ENCODE data around the gene DLL1.

DNA sequence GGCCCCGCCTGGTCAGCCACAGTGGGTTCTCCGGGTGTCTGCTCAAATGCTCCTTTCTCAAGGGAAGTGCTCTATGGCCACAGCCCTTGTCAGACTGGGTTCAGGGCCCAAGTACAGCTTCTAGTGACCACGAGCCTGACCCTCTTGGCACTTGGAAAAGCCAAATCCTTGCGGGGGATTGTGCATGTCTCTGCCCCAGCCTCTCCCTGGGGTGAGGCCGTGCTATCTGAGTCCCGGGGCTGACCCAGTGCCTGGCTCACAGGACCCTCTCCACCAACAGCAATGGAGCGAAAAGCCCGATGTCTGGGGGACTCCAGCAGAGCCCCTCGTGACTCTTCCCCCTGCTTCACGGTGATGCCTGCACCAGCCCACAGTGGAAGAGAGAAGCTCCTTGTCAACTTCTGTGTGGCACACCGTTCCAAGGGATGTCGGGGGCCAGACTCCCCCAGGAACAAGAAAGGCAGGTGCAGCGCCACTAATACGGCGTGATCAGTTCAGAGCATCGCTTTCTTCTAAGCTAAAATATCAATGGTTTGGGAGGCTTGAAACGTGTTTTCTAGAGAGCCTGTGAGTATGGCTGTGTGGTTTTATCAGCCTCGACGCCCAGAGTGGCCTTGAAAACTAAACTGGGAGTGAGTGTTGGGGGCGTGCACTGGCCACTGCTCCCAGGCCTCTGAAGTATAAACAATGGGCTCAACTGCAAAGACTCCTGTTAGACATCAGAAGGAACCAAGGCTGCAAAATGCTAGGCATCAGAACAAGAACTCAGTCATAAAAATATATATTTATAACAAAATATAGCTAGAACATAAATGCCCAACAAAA lies 51.9 kb downstream of the DLL1 start:
- TF ChIP-seq, protein P1, sequence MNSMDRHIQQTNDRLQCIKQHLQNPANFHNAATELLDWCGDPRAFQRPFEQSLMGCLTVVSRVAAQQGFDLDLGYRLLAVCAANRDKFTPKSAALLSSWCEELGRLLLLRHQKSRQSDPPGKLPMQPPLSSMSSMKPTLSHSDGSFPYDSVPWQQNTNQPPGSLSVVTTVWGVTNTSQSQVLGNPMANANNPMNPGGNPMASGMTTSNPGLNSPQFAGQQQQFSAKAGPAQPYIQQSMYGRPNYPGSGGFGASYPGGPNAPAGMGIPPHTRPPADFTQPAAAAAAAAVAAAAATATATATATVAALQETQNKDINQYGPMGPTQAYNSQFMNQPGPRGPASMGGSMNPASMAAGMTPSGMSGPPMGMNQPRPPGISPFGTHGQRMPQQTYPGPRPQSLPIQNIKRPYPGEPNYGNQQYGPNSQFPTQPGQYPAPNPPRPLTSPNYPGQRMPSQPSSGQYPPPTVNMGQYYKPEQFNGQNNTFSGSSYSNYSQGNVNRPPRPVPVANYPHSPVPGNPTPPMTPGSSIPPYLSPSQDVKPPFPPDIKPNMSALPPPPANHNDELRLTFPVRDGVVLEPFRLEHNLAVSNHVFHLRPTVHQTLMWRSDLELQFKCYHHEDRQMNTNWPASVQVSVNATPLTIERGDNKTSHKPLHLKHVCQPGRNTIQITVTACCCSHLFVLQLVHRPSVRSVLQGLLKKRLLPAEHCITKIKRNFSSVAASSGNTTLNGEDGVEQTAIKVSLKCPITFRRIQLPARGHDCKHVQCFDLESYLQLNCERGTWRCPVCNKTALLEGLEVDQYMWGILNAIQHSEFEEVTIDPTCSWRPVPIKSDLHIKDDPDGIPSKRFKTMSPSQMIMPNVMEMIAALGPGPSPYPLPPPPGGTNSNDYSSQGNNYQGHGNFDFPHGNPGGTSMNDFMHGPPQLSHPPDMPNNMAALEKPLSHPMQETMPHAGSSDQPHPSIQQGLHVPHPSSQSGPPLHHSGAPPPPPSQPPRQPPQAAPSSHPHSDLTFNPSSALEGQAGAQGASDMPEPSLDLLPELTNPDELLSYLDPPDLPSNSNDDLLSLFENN (IDR thresholded peaks at IDR 0.05; ENCODE audit: low read depth in 2 of 2, low read length in 2 of 2), result no peak
- TF ChIP-seq KLF6 (CRISPR knock-in tag; IDR thresholded peaks at IDR 0.05; ENCODE audit: borderline replicate concordance), result no peak
- TF ChIP-seq U2AF1 (optimal IDR thresholded peaks at IDR 0.05; ENCODE audit: low read depth, low read length), result no peak
- no peak for TF ChIP-seq GABPB1 (CRISPR knock-in tag; IDR thresholded peaks at IDR 0.05)
- TF ChIP-seq JUND (IDR thresholded peaks at IDR 0.05; ENCODE audit: borderline replicate concordance, low read depth, low read length), result no peak
- no peak for TF ChIP-seq JUND (tag; IDR thresholded peaks at IDR 0.05; ENCODE audit: borderline replicate concordance, low read depth, low read length)
